ENCODE data around the gene PRKCA.

PRKCA gene

DNA sequence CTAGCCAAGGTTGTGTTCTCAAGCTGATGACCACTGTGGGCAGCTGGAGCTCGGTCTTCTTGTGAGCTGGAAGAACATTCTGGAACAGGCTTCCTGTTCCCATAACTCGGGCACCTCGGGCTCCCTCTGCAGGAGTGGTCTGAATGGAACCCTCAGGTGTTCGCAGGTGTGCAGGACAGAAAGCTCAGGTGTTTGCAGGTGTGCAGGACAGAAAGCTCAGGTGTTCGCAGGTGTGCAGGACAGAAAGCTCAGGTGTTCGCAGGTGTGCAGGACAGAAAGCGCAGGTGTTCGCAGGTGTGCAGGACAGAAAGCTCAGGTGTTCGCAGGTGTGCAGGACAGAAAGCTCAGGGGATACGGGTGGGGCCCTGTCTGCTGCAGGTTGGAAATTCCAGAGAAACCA lies 423.5 kb downstream of the PRKCA start:
- DNase-seq (ENCODE audit: low read depth in 2 of 3, low spot score in 2 of 3): no peak

DNA sequence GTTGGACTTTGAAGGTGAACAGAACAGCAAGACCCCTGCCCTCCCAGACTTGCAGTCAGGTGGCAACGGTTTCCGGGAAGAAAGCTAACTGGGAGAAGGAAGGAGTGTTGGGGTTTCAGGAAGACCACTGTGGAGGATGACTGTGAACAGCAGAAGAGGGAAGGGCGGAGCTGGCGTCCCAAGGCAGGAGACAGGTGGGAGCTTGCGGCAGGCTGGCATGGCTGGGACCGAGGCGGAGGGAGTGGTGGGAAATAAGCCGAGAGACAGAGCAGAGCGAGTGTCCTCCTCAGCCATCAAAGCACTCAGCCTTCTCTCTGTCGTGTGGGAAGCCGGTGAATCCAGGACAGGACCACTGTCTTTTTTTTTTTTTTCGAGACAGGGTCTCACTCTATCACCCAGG lies 424.0 kb downstream of the PRKCA start:
- DNase-seq (ENCODE audit: low read depth in 2 of 3, low spot score in 2 of 3): no peak

DNA sequence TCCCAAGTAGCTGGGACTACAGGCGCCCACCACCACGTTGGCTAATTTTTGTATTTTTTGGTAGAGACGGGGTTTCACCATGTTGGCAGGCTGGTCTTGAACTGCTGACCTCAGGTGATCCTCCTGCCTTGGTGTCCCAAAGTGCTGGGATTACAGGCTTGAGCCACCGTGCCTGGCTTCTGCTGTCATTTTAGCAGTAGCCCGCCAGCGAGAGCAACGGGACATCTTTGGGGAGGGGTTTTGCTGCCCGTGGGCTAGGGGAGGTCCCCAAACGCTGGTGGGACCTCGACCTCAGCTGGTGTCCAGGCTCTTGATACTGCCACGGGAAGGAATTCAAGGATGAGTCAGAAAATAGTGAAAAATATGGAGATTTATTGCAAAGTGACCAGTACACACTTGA lies 424.4 kb downstream of the PRKCA start:
- no peak for DNase-seq (ENCODE audit: low read depth in 2 of 3, low spot score in 2 of 3)

DNA sequence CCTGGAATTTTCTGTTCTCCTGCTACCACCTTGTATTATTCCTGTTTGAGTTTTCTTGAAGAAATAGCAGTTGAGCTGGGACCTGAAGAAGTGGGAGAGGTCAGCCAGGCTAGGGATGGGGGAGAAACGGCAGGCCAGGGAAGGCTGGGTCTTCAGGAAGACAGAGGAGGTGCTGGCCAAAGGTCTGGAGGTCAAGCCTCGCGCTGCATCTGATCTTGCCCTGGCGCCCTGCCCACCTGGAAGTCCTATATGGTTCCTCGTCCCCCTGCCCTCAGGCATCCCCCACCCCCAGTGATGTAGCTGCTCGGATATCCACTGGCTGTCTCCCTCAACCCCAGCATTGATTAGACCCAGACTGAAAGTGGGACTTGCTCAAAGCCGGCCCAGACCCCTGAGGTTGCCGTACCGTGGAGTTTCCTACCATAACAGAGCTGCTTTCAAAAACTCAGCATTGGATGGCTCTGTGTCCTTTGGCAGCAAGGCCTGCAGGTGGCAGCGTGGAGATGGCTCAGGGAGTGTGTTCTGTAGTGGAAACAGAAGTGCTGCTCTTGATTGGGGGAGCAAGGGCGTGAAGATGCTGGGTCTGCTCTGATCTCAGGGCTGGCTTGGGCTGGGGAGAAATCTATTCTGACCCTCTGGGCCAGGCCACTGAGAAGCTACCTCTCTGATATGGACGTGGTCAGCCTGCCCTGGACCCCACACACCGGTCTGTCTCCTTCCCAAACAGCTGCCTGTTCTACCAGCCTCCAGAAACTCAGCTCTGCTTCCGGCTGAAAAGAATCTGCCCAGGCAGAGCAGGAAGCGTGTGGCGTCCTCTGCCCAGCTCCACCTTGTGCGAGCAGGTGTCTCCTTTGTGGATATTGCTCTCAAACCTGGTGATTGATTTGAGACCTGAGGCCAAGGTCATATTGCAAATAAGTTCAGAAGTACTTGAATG lies 425.5 kb downstream of the PRKCA start:
- DNase-seq (ENCODE audit: low read depth in 2 of 3, low spot score in 2 of 3): no peak

DNA sequence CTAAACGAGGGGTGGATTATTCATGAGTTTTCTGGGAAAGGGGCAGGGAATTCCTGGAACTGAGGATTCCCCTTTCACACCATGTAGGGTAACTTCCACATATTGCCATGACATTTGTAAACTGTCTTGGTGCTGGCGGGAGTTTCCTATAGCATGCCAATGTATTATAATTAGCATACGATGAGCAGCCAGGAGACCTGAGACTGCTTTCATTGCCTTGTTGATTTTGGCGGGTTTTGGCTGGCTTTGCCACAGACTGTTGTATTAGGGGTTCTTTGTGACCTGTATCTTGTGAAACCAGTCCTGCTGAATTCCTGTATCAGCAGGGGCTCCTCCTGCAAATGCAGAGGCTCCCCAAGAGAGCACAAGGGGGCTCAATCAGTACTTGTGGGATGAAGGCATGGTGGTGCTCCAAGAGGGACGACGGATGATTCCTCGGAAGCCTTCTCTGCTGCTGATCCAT lies 428.1 kb downstream of the PRKCA start:
- DNase-seq (ENCODE audit: low read depth in 2 of 3, low spot score in 2 of 3): no peak

DNA sequence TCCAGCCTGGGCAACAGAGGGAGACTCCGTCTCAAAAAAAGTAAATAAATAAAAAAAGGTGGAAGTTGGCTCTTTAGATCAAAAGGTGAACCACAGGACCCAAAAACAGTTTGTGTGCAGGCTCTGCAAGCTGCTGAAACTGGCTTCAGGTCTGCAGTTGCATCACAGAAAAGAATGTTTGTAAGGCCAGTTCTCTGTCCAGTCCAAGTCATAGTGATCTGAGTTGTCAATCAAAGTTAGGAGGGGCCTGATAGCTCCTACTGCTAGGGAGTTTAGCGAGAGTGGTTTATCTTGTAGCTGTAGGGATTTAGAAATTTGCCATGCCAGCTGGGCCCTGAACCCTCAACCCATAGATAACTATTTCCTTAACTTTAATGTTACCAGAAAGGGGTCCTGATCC lies 431.3 kb downstream of the PRKCA start:
- DNase-seq (ENCODE audit: low read depth in 2 of 3, low spot score in 2 of 3): no peak

DNA sequence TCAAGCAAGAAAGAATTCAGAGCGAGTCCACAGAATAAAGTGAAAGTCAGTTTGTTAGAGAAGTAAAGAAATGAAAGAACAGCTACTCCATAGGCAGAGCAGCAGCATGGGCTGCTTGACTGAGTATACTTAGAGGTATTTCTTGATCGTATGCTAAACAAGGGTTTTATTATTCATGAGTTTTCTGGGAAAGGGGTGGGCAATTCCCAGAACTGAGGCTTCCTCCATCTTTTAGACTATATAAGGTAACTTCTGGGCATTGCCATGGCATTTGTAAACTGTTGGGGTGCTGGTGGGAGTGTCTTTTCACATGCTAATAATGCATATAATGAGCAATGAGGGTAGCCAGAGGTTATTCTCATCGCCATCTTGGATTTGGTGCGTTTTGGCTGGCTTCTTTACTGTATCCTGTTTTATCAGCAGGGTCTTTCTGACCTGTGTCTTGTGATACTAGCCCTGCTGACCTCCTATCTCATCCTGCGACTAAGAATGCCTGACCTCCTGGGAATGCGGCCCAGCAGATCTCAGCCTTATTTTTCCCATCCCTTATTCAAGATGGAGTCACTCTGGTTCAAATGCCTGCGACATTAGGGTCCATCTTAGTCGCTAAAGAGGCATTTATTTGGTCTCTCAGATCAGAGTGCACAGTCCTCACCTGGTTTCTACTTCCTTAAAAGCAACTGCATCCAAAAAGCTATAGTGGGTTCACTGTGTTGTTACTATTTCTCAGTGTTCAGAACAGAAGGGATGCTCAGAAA lies 432.0 kb downstream of the PRKCA start:
- no peak for DNase-seq (ENCODE audit: low read depth in 2 of 3, low spot score in 2 of 3)

DNA sequence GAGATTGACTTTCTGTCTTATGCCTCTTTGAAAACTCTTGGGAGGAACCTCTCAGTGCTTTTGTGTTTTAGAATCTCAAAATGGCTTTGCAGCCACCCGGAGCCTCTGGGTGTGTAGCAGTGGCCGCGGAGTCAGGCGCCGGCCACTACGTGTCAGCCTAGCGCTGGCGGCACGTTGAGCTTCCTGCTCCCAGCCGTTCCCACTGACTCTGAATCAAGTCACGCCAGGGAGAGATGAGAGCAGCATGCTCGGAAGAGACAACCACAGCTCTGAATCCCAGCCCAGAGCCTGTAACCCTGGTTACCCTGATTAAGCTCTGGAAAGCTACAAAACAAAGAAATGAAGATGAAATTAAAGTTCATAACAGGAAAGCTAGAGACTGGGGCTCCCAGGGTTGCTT lies 435.1 kb downstream of the PRKCA start:
- no peak for DNase-seq (ENCODE audit: low read depth in 2 of 3, low spot score in 2 of 3)

DNA sequence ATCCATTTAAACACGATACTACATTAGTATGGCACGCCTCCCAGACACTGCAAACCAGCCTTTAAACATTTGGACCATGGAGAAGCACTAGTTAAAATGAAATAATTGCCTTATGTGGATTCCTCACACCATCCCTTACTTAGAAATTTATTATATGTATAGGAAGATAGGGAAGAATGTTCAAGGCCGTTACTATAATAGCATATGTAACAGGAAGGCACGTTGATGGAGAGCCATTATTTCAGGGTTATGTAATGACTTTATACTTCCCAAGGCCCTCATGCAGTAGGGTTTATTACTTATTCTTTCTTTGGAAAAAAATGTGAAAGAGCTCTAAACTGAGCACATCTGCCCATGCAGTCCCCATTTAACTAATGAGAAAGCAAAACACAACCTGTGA lies 435.9 kb downstream of the PRKCA start:
- DNase-seq (ENCODE audit: low read depth in 2 of 3, low spot score in 2 of 3): no peak

DNA sequence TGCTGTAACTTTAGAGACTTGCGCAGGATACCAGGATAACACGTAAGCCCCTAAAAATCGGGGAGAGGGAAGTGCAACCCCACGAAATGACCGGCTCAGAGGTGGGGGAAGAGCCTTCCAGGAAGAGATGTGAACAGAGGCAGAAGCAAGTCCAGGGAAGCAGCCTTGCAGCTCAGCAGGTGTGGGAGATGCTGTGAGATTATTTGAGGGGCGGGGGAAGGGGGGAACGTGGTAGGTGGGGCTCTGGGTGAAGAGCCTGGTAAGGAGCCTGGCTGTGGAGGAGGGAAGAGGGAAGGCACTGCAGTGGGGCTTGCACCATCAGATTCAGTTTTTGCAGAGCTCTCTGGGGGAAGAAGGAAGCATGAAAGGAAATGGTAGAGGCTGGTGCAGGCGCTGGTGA lies 437.1 kb downstream of the PRKCA start:
- no peak for DNase-seq (ENCODE audit: low read depth in 2 of 3, low spot score in 2 of 3)

DNA sequence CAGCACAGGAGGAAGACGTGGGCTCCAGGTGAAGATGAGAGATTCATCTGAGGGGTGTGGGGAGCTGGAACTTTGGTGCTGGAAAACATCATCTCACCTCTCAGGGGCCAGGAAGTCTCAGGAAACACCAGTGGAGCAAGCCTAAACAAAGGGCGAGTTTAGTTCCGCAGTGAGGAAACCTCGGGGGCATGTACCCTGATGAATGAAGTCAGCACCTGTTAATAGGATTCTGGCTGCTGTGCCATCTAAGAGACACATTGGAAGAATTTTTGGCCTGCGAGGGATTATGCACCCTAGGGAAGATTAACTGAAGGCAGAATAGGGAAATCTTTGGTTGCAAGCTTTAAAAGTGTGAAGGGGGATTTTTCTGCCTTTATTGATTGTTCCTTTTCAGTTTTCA lies 437.8 kb downstream of the PRKCA start:
- no peak for DNase-seq (ENCODE audit: low read depth in 2 of 3, low spot score in 2 of 3)

DNA sequence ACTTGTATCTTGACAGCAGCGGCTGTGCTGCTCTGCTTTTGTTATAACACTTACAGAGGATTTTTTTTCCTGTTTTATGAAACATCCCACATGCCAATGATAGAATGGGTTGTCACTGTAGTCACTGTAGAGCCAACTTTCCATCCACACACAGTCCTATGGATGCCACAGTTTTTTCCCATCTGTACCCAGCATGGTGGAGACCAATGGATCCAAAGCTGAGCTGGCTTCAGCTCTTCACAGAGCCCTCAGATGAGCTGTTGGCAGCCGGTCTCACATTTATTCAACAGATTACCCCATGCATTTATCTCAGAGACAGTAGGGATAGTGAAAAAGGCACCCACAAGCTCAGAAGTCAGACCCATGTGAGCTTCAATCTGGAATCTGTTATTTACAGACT lies 441.1 kb downstream of the PRKCA start:
- no peak for DNase-seq (ENCODE audit: low read depth in 2 of 3, low spot score in 2 of 3)

DNA sequence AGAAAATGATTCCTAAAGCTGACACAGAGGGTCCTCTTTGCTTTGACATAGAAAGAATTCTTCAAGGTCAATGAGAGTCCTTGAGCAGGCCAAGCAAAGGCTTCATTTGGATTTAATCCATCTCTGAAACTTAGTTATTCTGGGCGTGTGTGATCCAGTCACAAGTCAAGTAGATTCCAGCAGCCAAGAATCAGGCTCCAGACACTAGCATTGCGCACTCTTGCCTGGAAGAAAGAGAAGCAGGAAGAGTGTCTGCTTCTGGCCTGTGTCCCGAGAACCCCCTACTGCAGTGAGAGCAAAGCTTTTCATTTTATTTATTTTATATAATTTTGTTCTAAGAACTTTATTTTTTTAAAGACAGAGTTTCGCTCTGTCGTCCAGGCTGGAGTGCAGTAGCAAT lies 444.3 kb downstream of the PRKCA start:
- DNase-seq (ENCODE audit: low read depth in 2 of 3, low spot score in 2 of 3): no peak

DNA sequence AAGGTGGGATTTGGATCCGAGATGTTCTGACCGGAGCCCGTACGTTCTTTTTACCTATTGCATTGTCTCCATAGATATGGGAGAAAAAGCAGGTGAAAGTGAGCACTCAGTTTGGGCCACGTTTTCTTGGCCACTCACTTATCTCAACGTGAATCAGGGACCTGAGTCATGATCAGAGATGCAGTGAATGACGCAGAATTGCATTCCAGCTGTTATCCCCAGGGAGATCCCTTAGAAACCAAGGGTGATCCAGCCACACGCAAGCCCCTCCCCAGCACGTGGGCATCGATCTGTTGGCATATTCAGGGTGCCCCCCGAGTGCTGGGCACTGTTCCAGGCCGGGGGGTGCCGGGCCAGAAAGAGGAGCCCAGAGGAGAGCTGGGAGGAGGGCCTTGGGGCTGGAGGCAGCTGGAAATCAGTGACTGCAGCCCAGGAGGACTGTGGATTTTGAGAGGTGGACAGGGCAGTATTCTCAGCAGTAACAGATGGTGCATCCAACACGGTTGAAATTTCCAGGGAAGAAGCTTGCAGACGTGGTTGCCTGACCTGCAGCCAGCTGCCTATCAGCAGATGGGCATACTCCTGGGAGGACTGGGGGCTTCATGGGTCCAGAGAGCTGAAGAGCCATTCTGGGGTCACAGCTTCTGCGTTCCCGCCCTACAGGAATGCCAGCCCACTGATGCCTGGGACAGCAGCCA lies 445.3 kb downstream of the PRKCA start:
- DNase-seq (ENCODE audit: low read depth in 2 of 3, low spot score in 2 of 3): no peak

DNA sequence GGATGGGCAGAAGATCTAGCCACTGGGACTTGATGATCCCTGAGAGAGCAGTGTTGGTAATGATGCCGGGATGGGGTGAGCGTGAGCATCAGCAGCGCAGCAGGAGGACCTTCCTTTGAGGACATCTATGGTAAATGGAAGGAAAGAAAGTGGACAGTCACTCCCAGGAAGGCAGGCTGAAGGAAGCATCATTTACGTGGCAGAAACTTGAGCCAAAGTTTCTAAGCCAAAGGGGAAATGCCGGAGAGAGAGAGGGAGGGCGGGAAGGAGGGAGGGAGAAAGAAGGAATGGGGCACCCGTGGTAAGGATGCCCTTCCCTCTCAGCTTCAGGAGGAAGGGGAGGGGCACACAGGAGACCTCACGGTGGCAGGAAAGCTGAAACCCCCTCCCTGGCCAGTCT lies 446.2 kb downstream of the PRKCA start:
- DNase-seq (ENCODE audit: low read depth in 2 of 3, low spot score in 2 of 3): no peak

DNA sequence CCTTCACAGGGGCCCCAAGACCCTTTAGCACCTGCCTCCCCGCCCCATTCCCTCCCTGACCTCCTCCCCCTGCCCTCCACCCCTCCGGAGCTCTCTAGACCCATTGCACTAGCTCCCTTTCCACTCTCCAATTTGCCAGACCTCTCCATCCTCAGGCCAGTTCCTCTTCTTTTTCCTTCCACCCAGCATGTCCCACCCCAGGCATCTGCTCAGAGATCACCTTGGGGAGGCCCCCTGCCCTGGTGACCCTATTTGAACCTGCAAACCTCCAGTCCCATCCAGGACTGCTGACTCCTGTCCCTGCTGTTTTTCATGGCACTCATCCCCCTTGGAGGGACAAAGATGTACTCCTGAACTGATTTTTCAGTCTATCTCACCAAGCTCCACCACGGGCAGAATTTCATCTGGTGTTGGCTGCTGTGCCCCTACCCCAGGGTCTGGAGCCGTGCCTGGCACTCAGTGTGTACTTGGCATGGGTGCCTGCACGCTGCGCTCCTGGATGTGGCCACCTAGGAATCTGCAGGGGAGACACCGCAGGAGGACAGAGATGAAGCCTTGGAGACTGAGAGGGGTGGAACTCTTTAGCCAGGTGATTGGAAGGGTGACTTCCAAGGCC lies 446.9 kb downstream of the PRKCA start:
- no peak for DNase-seq (ENCODE audit: low read depth in 2 of 3, low spot score in 2 of 3)

DNA sequence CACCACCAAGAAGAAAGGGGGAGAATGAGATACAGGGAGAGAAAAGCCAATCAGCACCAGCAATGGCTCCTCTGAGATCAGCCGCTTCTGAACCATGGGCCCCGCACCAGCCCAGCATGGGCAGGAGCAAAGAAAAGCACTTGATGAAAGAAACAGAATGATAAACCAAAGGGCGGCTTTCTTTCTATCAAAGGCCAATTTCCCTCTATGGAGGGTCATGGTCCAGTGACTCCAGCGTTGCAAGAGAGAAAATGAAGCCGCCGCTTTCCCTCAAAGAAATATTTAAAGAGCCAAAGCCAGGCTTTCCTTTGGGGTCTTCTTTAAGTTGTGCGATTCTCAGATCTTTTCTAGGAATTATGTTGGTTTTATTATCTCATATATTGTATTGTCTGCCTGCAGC lies 447.7 kb downstream of the PRKCA start:
- DNase-seq (ENCODE audit: low read depth in 2 of 3, low spot score in 2 of 3): no peak

DNA sequence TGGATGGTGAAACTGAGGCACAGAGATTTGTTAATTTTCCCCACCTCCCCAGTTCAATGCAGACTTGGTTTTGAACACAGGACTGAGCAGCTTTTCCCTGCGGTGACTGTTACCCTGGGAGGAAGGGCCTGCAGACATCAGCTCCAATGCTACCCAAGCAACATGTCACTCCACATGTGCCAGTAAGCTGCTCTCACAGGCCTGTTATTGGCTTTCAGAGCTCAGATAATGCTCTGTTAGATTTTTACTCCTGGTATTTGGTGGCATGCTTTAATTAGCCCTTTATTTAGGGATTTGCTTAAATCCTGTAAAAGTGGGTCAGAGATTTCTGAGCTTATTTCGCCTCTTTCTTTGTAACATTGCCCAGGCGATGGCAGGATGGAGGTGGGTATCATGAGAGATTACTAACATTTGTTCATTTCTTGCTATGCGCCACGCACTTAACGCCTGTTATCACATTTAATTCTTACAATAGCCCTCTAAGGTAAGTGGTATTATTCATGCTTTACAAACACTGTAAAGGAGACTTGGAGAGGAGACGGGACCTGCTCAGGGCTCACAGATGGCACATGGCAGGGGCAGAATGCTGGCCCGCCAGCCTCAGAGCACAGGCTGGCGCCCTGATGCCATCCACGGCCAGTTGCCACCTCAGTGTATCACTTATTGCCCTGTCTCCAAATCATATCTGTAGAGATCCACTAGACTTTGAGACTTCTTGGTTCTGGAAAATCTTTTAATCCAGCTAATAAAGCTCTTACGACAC lies 448.5 kb downstream of the PRKCA start:
- no peak for DNase-seq (ENCODE audit: low read depth in 2 of 3, low spot score in 2 of 3)

DNA sequence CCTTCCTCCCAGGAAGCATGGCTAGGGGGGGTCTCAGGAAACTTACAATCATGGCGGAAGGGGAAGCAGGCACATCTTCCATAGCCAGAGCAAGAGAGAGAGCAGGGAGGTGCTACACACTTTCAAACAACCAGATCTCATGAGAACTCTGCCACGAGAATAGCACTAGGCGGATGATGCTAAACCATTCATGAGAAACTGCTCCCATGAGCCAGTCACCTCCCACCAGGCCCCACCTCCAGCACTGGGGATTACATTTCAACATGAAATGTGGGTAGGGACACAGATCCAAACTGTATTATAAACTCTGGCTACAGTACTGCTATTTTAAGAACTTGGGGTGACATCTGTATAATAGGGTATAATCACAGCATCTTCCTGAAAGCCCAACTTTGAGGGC lies 449.4 kb downstream of the PRKCA start:
- DNase-seq (ENCODE audit: low read depth in 2 of 3, low spot score in 2 of 3): no peak

DNA sequence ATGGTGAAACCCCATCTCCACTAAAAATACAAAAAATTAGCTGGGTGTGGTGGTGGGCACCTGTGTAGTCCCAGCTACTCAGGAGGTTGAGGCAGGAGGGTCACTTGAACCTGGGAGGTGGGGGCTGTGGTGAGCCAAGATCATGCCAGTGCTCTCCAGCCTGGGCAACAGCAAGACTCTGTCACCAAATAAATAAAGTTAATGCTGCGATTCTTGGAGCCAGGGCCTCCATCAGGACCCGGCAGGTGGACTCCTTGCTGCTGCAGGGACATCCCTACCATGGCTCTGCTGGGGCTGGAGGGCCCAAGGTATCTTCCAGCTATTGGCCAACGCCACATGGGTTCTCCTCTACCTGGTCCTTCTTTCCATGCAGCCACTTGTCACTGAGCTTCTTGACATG lies 450.0 kb downstream of the PRKCA start:
- DNase-seq (ENCODE audit: low read depth in 2 of 3, low spot score in 2 of 3): no peak

All from activated CD8-positive, alpha-beta memory T cell treated with anti-CD3 and anti-CD28 coated beads for 48 hours (primary cell).